SK-N-SH (cell line): ENCODE data around the gene SF3B6. TPM values are rescaled to one million over a fixed set of nuclear protein-coding genes. Genes with fewer than 3 reads are reported as not detected.

ENCODE experiments used
- CTCF ChIA-PET: fragments of 300-600, 350-600 bp; formaldehyde crosslinking; extraction: SDS; loops from one replicate; lab custom pipeline; 2021; lab: Yijun Ruan, JAX
- POLR2A ChIA-PET: fragments of 350-600 bp; sonication (Branson Sonifier 250); formaldehyde crosslinking; extraction: SDS; loops from one replicate; lab custom pipeline; 2020; ENCODE audit warnings: antibody characterized with exemption, inconsistent platforms; lab: Yijun Ruan, JAX
- DNase-seq: peaks from one replicate; pipeline ENCODE4 v3.0.0; 2012
- H2AFZ ChIP-seq: fragments of 200-600 bp; sonication (generic); 2 replicates; pipeline ENCODE4 v1.8.1; 2016; ENCODE audit warnings: antibody characterized with exemption, mild to moderate bottlenecking, low read depth
- H3F3A ChIP-seq: fragments of 200-600 bp; sonication (generic); replicated peaks from 2 replicates; pipeline ENCODE3; 2016; ENCODE audit warnings: antibody characterized with exemption, mild to moderate bottlenecking; ENCODE audit not compliant: insufficient read depth
- H3K27ac ChIP-seq, 2 experiments: fragments of 200-500 bp in 1 of 2; fragments of 200-600 bp in 1 of 2; sonication (Bioruptor generic) in 1 of 2; sonication (generic), shearing (Covaris generic) in 1 of 2; 2 replicates each; pipeline versions ENCODE4 v1.5.1 to v1.6.1; 2014 to 2016; ENCODE audit warnings: low read depth in 2 of 2, inconsistent platforms in 1 of 2, low read length in 1 of 2, mild to moderate bottlenecking in 1 of 2, mixed read lengths in 1 of 2
- H3K27me3 ChIP-seq: fragments of 200-600 bp; sonication (generic), shearing (Covaris generic); 2 replicates; pipeline ENCODE4 v1.6.1; 2016; ENCODE audit warnings: mixed run types; ENCODE audit not compliant: insufficient read depth
- H3K36me3 ChIP-seq, 2 experiments: fragments of 200-500 bp in 1 of 2; fragments of 200-600 bp in 1 of 2; sonication (Bioruptor generic) in 1 of 2; sonication (generic) in 1 of 2; replicated peaks in 1 of 2; 2 replicates each; pipeline versions ENCODE3 to v1.5.1; 2014 to 2016; ENCODE audit warnings: low read length in 1 of 2, mild to moderate bottlenecking in 1 of 2; ENCODE audit not compliant: insufficient read depth in 2 of 2, control insufficient read depth in 1 of 2
- H3K4me1 ChIP-seq, 2 experiments: fragments of 200-500 bp in 1 of 2; fragments of 200-600 bp in 1 of 2; sonication (Bioruptor generic) in 1 of 2; sonication (generic), shearing (Covaris generic) in 1 of 2; 2 replicates each; pipeline versions ENCODE4 v1.5.1 to v1.6.1; 2014 to 2016; ENCODE audit warnings: low read depth in 1 of 2, low read length in 1 of 2, mixed run types in 1 of 2; ENCODE audit not compliant: insufficient read depth in 2 of 2, control insufficient read depth in 1 of 2
- H3K4me2 ChIP-seq: fragments of 200-600 bp; sonication (generic), shearing (Covaris generic); 2 replicates; pipeline ENCODE4 v1.6.1; 2017; ENCODE audit warnings: mixed run types
- H3K4me3 ChIP-seq, 2 experiments: fragments of 200-500 bp in 1 of 2; fragments of 200-600 bp in 1 of 2; sonication (Bioruptor generic) in 1 of 2; sonication (generic), shearing (Covaris generic) in 1 of 2; 2 replicates each; pipeline versions ENCODE4 v1.5.1 to v1.8.1; 2014 to 2016; ENCODE audit warnings: low read depth in 2 of 2, inconsistent platforms in 1 of 2, low read length in 1 of 2, mild to moderate bottlenecking in 1 of 2, mixed read lengths in 1 of 2, moderate library complexity in 1 of 2
- H3K79me2 ChIP-seq: fragments of 200-600 bp; sonication (generic); 2 replicates; pipeline ENCODE4 v1.8.1; 2017; ENCODE audit warnings: mild to moderate bottlenecking; ENCODE audit not compliant: insufficient read depth
- H3K9ac ChIP-seq: fragments of 200-600 bp; sonication (generic); 2 replicates; pipeline ENCODE4 v1.6.1; 2017; ENCODE audit warnings: mixed run types
- H3K9me2 ChIP-seq: fragments of 200-600 bp; sonication (generic); 2 replicates; pipeline ENCODE4 v1.6.1; 2017; ENCODE audit warnings: mixed run types
- H3K9me3 ChIP-seq: fragments of 200-600 bp; sonication (generic); 2 replicates; pipeline ENCODE4 v1.6.1; 2017; ENCODE audit warnings: mixed run types, mild to moderate bottlenecking, moderate library complexity
- H4K20me1 ChIP-seq: fragments of 200-600 bp; sonication (generic); 2 replicates; pipeline ENCODE4 v1.6.1; 2017; ENCODE audit warnings: mild to moderate bottlenecking, mixed run types; ENCODE audit not compliant: insufficient read depth
- EZH2phosphoT487 ChIP-seq: fragments of 200-600 bp; sonication (generic); IDR thresholded peaks from 2 replicates; pipeline ENCODE4 v1.6.1; 2017; ENCODE audit warnings: low read depth, mixed run types, mild to moderate bottlenecking, antibody characterized with exemption, moderate library complexity, borderline replicate concordance
- FOXJ3 ChIP-seq: sonication (generic); formaldehyde crosslinking; IDR thresholded peaks from 2 replicates; pipeline ENCODE4 v1.5.1; 2020; ENCODE audit warnings: mild to moderate bottlenecking, missing genetic modification reagents
- GABPA ChIP-seq: IDR thresholded peaks from 2 replicates; pipeline ENCODE4 v1.4.0; 2012; ENCODE audit warnings: low read depth, mild to moderate bottlenecking
- GATA2 ChIP-seq: sonication (generic); formaldehyde crosslinking; IDR thresholded peaks from 2 replicates; pipeline ENCODE4 v1.5.0; 2020; ENCODE audit warnings: mild to moderate bottlenecking, missing genetic modification reagents
- JUND ChIP-seq: IDR thresholded peaks from 2 replicates; pipeline ENCODE4 v1.4.0; 2012
- MEF2A ChIP-seq: IDR thresholded peaks from 2 replicates; pipeline ENCODE4 v1.4.0; 2012; ENCODE audit warnings: low read depth, borderline replicate concordance
- MXI1 ChIP-seq: IDR thresholded peaks from 2 replicates; pipeline ENCODE4 v1.6.1; 2012; ENCODE audit warnings: mild to moderate bottlenecking, low read depth, low read length, improper control_type of control experiment
- NFIC ChIP-seq: IDR thresholded peaks from 2 replicates; pipeline ENCODE4 v1.4.0; 2012; ENCODE audit warnings: borderline replicate concordance
- NRF1 ChIP-seq: IDR thresholded peaks from 2 replicates; pipeline ENCODE4 v1.6.1; 2012; ENCODE audit warnings: low read depth, mild to moderate bottlenecking, low read length
- RCOR1 ChIP-seq: fragments of 150-350 bp; IDR thresholded peaks from 2 replicates; pipeline ENCODE4 v1.6.1; 2017; ENCODE audit warnings: antibody characterized with exemption, low read length
- RXRA ChIP-seq: IDR thresholded peaks from 2 replicates; pipeline ENCODE4 v1.4.0; 2012; ENCODE audit warnings: low read depth, mild to moderate bottlenecking, borderline replicate concordance
- SMC3 ChIP-seq: IDR thresholded peaks from 2 replicates; pipeline ENCODE4 v1.6.1; 2012; ENCODE audit warnings: low read depth, low read length, improper control_type of control experiment
- TEAD4 ChIP-seq: IDR thresholded peaks from 2 replicates; pipeline ENCODE4 v1.4.0; 2012; ENCODE audit warnings: mild to moderate bottlenecking, borderline replicate concordance; ENCODE audit not compliant: insufficient read depth
- WGBS: methylation state at CpG from one replicate; pipeline ENCODE4 v1.1.6; 2017; ENCODE audit warnings: low lambda C conversion rate; 5-methylcytosine and 5-hydroxymethylcytosine counted together
- polyA plus RNA-seq, 3 experiments: library from polyadenylated mRNA; depleted of rRNA; stranded (reverse); fragments of >200 nt; gene quantifications; 2 replicates each; pipeline ENCODE4 v1.2.3, GENCODE V29; 2012
- TF ChIP-seq, protein P1 (sequence below): IDR thresholded peaks from 2 replicates; pipeline ENCODE4 v1.4.0; 2012; ENCODE audit warnings: low read depth
- TF ChIP-seq, protein P2 (sequence below): fragments of 150-350 bp; IDR thresholded peaks from 2 replicates; pipeline ENCODE4 v1.6.1; 2016; ENCODE audit warnings: mild to moderate bottlenecking, low read depth, low read length
- TF ChIP-seq, protein P3 (sequence below): IDR thresholded peaks from 2 replicates; pipeline ENCODE4 v1.6.1; 2012; ENCODE audit warnings: mild to moderate bottlenecking, low read depth, low read length, moderate library complexity

SF3B6 gene
- polyA plus RNA-seq, 1 of the 3 experiments (the other 2 are of a cell fraction): 275 TPM

DNA sequence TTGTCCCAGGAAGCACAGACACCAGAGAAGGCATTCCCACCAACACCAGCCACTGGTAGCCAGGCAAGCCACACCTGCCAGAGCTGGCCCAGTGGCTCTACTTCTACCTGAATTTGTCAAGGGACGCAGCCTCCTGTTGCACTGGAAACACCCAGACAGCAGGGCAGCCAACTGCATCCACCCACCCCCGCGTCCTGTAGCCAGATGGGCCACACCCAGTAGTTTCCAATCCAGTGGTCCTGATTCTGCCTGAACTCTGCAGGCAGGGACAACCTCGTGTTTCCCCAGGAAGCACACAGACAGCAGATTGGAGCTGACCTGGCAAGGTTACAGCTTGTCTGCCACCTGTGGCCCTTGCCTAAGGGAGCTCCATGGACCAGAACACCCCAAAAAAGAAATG lies 28.8 kb upstream of the SF3B6 start:
- Histone ChIP-seq H2AFZ (no peak overlapping the region), H3K36me3 (peaks cover 0 to 3% of the 10 kb centered on the region in 2 experiments), H3K9me2 (no peaks in the 10 kb centered on the region), H3K27me3 (no peaks in the 10 kb centered on the region), H3K9ac (no peak overlapping the region), H3K4me3 (no peak overlapping the region), H4K20me1 (no peaks in the 10 kb centered on the region), H3K4me1 (peaks cover 0 to 11% of the 10 kb centered on the region in 2 experiments; a peak in 2 of 4 replicates), H3K79me2 (no peaks in the 10 kb centered on the region), H3K27ac (no peak overlapping the region), H3F3A (peaks cover 6% of the 10 kb centered on the region), H3K4me2 (no peak overlapping the region), H3K9me3 (peaks cover 14% of the 10 kb centered on the region; the same call in 1 of the 2 replicates)
- CTCF ChIA-PET: interaction anchor here (1.8 to 5.5 kb wide), 2 partner anchors 17 to 21 kb away, joined by 4 to 38 read pairs; partner anchors contain the start of gene TP53I3
- 71% methylated on average over 4 of the region's 4 CpGs for WGBS
- DNase-seq: no peak
- TF ChIP-seq NRF1: no peak
- no peak for TF ChIP-seq MEF2A
- no peak for TF ChIP-seq NFIC
- TF ChIP-seq GABPA: no peak
- no peak for TF ChIP-seq TEAD4
- TF ChIP-seq SMC3: no peak
- TF ChIP-seq JUND: no peak
- no peak for TF ChIP-seq RXRA
- TF ChIP-seq, protein P1, sequence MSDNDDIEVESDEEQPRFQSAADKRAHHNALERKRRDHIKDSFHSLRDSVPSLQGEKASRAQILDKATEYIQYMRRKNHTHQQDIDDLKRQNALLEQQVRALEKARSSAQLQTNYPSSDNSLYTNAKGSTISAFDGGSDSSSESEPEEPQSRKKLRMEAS: no peak
- TF ChIP-seq, protein P2, sequence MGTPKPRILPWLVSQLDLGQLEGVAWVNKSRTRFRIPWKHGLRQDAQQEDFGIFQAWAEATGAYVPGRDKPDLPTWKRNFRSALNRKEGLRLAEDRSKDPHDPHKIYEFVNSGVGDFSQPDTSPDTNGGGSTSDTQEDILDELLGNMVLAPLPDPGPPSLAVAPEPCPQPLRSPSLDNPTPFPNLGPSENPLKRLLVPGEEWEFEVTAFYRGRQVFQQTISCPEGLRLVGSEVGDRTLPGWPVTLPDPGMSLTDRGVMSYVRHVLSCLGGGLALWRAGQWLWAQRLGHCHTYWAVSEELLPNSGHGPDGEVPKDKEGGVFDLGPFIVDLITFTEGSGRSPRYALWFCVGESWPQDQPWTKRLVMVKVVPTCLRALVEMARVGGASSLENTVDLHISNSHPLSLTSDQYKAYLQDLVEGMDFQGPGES: no peak
- no peak for TF ChIP-seq MXI1
- TF ChIP-seq GATA2 (CRISPR knock-in tag): no peak
- no peak for TF ChIP-seq EZH2phosphoT487
- TF ChIP-seq, protein P3, sequence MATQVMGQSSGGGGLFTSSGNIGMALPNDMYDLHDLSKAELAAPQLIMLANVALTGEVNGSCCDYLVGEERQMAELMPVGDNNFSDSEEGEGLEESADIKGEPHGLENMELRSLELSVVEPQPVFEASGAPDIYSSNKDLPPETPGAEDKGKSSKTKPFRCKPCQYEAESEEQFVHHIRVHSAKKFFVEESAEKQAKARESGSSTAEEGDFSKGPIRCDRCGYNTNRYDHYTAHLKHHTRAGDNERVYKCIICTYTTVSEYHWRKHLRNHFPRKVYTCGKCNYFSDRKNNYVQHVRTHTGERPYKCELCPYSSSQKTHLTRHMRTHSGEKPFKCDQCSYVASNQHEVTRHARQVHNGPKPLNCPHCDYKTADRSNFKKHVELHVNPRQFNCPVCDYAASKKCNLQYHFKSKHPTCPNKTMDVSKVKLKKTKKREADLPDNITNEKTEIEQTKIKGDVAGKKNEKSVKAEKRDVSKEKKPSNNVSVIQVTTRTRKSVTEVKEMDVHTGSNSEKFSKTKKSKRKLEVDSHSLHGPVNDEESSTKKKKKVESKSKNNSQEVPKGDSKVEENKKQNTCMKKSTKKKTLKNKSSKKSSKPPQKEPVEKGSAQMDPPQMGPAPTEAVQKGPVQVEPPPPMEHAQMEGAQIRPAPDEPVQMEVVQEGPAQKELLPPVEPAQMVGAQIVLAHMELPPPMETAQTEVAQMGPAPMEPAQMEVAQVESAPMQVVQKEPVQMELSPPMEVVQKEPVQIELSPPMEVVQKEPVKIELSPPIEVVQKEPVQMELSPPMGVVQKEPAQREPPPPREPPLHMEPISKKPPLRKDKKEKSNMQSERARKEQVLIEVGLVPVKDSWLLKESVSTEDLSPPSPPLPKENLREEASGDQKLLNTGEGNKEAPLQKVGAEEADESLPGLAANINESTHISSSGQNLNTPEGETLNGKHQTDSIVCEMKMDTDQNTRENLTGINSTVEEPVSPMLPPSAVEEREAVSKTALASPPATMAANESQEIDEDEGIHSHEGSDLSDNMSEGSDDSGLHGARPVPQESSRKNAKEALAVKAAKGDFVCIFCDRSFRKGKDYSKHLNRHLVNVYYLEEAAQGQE: no peak
- no peak for TF ChIP-seq FOXJ3
- TF ChIP-seq RCOR1: no peak
- POLR2A ChIA-PET: no interaction called here
